ENCODE results near the gene ARHGAP8.

GRCh38 chr22:44860311-44860710 lies 107.9 kb downstream of the ARHGAP8 start:
- no peak for TF ChIP-seq CTCF (IDR thresholded peaks at IDR 0.05; ENCODE audit: poor library complexity)
- no peak for TF ChIP-seq EZH2phosphoT487 (IDR thresholded peaks at IDR 0.05; ENCODE audit: low read depth, severe bottlenecking, unreplicated experiment)
- no peak for TF ChIP-seq EZH2 (IDR thresholded peaks at IDR 0.05; ENCODE audit: borderline replicate concordance)

All from hepatocyte (in vitro differentiated cells).